ENCODE data around the gene NTM. TPM values are rescaled to one million over a fixed set of nuclear protein-coding genes. Genes with fewer than 3 reads are reported as not detected.

Gene NTM
- total RNA-seq, 1 experiment from 2014 or later: 16.4 TPM

GRCh38 chr11:131642756-131643531 is 272.5 kb downstream of the NTM start:
- Mint-ChIP-seq H3K4me3 (no peak overlapping the region), H3K27me3 (ENCODE audit: low read depth) (no peaks in the 10 kb centered on the region; the same call in 1 of the 2 replicates), H3K36me3 (no peaks in the 10 kb centered on the region), H3K27ac (no peak overlapping the region), H3K4me1 (peaks cover 76% of the 10 kb centered on the region), H3K9me3 (peaks cover 2% of the 10 kb centered on the region)
- TF ChIP-seq CREM (CRISPR knock-in tag; IDR thresholded peaks at IDR 0.05): no peak
- TF ChIP-seq SMAD3 (CRISPR knock-in tag; IDR thresholded peaks at IDR 0.05; ENCODE audit: borderline replicate concordance): 0 out of 2 replicates have a peak, but pooled peaks have one; percentile 33
- POLR2A ChIA-PET: no interaction called here
- DNase-seq (ENCODE audit: low spot score): no peak
- CTCF ChIA-PET: interaction anchor here (0.9 kb wide), 1 partner anchor 31 kb away, joined by 4 read pairs; no protein-coding TSS in a partner anchor
- peak; percentile 10; the same call in 1 of the 2 replicates for ATAC-seq

DNA sequence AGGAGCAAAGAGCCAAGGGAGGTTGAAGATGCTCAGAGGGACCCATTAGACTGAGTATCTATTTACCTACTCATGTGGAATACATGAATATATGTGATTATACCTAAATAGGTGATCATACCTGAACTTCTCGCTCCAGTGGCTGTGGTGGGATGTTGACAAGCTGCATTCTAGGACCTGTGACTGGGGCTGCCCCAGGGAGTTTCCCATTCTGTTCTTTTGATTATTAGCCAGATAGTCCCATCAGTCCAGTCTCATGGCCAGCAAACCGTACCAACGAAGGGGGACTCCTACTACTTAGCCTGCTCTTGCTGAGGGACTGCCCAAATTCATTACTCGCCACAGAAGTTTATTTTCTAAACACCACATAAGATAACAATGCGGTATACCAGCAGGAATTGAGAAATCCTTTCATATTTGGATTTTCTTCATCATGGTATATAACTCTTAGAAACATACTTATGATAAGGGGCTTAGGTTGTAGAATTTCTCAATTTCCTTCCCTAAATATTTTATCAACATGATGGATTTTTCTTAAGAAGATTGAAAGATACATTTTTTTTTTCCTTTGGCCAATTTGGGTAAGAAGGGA is 273.9 kb downstream of the NTM start:
- TF ChIP-seq ZNF317 (CRISPR knock-in tag; IDR thresholded peaks at IDR 0.05; ENCODE audit: borderline replicate concordance, low read depth) (no peak), ZNF232 (CRISPR knock-in tag; IDR thresholded peaks at IDR 0.05) (no peak), ATF3 (CRISPR knock-in tag; conservative IDR thresholded peaks at IDR 0.05) (no peak), TEAD1 (CRISPR knock-in tag; IDR thresholded peaks at IDR 0.05) (no peak), MAX (CRISPR knock-in tag; IDR thresholded peaks at IDR 0.05) (no peak), CREM (CRISPR knock-in tag; IDR thresholded peaks at IDR 0.05) (no peak)
- DNase-seq (ENCODE audit: low spot score) (no peak), ATAC-seq (no peak)
- Mint-ChIP-seq H3K27me3 (ENCODE audit: low read depth) (no peaks in the 10 kb centered on the region; the same call in 1 of the 2 replicates), H3K27ac (no peak overlapping the region), H3K9me3 (peaks cover 8% of the 10 kb centered on the region), H3K4me1 (peaks cover 70% of the 10 kb centered on the region), H3K4me3 (no peak overlapping the region), H3K36me3 (no peaks in the 10 kb centered on the region)
- POLR2A ChIA-PET: no interaction called here
- CTCF ChIA-PET: interaction anchor here (0.9 kb wide), 1 partner anchor 30 kb away, joined by 4 read pairs; no protein-coding TSS in a partner anchor

DNA sequence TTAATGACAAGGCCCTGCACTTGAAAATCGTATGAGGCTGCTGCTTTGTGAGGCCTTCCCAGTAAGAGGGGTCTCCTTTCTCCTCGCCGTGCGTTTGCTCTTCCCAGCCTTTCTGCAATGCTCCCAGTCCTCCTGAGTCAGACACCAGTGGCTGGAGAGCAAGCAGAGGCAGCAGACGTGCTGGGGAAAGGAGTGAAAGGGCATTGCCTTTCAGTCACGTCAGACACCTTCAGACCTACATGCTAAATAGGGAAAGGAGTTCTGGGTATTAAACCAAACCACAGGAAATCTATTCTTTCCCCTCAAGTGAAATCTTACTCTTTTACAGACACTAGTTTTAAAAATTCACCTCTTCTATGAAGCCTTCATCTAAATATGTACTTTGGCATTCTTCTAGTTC is 274.8 kb downstream of the NTM start:
- no peak; the same call in 1 of the 2 replicates for ATAC-seq
- H3K4me3 Mint-ChIP-seq: no peak overlapping the region
- ChIA-PET POLR2A (no interaction called here), CTCF (interaction anchor here (0.6 kb wide), 1 partner anchor 600 kb away, joined by 3 read pairs; no protein-coding TSS in a partner anchor)
- no peaks in the 10 kb centered on the region; the same call in 1 of the 2 replicates for H3K27me3 Mint-ChIP-seq (ENCODE audit: low read depth)
- DNase-seq (ENCODE audit: low spot score): no peak
- H3K9me3 Mint-ChIP-seq: peaks cover 8% of the 10 kb centered on the region
- TF ChIP-seq FOXP1 (CRISPR knock-in tag; IDR thresholded peaks at IDR 0.05; ENCODE audit: borderline replicate concordance) (no peak), TEAD4 (CRISPR knock-in tag; IDR thresholded peaks at IDR 0.05) (no peak), ATF2 (CRISPR knock-in tag; IDR thresholded peaks at IDR 0.05; ENCODE audit: borderline replicate concordance, low read depth) (no peak)
- H3K4me1 Mint-ChIP-seq: peaks cover 64% of the 10 kb centered on the region
- H3K36me3 Mint-ChIP-seq: no peaks in the 10 kb centered on the region
- no peak overlapping the region for H3K27ac Mint-ChIP-seq

DNA sequence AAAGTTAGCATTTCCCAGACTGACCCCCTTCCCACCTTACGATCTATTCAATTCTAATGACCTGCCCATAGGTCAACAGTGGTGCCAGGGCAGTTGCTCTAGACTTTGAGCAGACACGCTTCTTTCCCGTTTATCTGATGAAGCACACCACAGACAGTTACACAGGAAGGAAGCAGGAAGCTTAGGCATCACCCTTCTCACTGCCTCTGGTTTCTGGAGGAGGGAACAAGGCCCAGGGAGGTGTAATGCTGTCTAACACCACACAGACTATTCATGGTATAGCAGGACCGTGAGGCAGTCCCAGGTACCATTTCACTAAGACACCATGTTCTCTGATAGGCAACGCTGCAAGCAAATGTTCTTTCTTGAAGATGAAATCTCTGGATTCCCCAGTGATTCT is 279.4 kb downstream of the NTM start:
- ATAC-seq: no peak
- POLR2A ChIA-PET: no interaction called here
- CTCF ChIA-PET: no interaction called here
- TF ChIP-seq ZNF512 (CRISPR knock-in tag; IDR thresholded peaks at IDR 0.05; ENCODE audit: borderline replicate concordance) (no peak), RELA (CRISPR knock-in tag; IDR thresholded peaks at IDR 0.05; ENCODE audit: borderline replicate concordance) (no peak), ATF6 (CRISPR knock-in tag; IDR thresholded peaks at IDR 0.05) (no peak), TCF7 (CRISPR knock-in tag; IDR thresholded peaks at IDR 0.05; ENCODE audit: low read depth) (no peak), NR1H2 (CRISPR knock-in tag; IDR thresholded peaks at IDR 0.05) (no peak), IRF2 (CRISPR knock-in tag; IDR thresholded peaks at IDR 0.05; ENCODE audit: borderline replicate concordance, low read depth) (no peak), ESRRA (CRISPR knock-in tag; IDR thresholded peaks at IDR 0.05; ENCODE audit: borderline replicate concordance) (no peak), ZBTB21 (CRISPR knock-in tag; IDR thresholded peaks at IDR 0.05; ENCODE audit: borderline replicate concordance) (no peak)
- TF ChIP-seq, protein P1, sequence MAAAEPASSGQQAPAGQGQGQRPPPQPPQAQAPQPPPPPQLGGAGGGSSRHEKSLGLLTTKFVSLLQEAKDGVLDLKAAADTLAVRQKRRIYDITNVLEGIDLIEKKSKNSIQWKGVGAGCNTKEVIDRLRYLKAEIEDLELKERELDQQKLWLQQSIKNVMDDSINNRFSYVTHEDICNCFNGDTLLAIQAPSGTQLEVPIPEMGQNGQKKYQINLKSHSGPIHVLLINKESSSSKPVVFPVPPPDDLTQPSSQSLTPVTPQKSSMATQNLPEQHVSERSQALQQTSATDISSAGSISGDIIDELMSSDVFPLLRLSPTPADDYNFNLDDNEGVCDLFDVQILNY (CRISPR knock-in tag; IDR thresholded peaks at IDR 0.05): no peak
- TF ChIP-seq, protein P2, sequence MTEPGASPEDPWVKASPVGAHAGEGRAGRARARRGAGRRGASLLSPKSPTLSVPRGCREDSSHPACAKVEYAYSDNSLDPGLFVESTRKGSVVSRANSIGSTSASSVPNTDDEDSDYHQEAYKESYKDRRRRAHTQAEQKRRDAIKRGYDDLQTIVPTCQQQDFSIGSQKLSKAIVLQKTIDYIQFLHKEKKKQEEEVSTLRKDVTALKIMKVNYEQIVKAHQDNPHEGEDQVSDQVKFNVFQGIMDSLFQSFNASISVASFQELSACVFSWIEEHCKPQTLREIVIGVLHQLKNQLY (CRISPR knock-in tag; IDR thresholded peaks at IDR 0.05): no peak

More for the DNA sequence above, 279.4 kb downstream of the NTM start:
- peaks cover 54% of the 10 kb centered on the region for H3K4me1 Mint-ChIP-seq
- H3K4me3 Mint-ChIP-seq: no peak overlapping the region
- no peaks in the 10 kb centered on the region; the same call in 1 of the 2 replicates for H3K27me3 Mint-ChIP-seq (ENCODE audit: low read depth)
- peaks cover 8% of the 10 kb centered on the region for H3K9me3 Mint-ChIP-seq
- H3K27ac Mint-ChIP-seq: no peak overlapping the region
- no peak for DNase-seq (ENCODE audit: low spot score)
- no peaks in the 10 kb centered on the region for H3K36me3 Mint-ChIP-seq
